Midbrain (tissue), 1 donor: ENCODE measurements around the gene RUVBL2.
A peak's percentile ranks its signal among the peaks of the same experiment; 100 is the strongest.
"Not testable (repeated sequence)": the region's sequence is repeated elsewhere in the genome, so short reads cannot be mapped to it uniquely, and the experiment has no call there.

Source experiments
- DNase-seq: peaks from one replicate; lab custom pipeline; 2025; lab: John Stamatoyannopoulos, UW

Gene RUVBL2

GRCh38 chr19:49018388-49019241 lies 24.9 kb downstream of the RUVBL2 start:
- DNase-seq, result not testable (repeated sequence)

GRCh38 chr19:49019242-49019932 lies 25.7 kb downstream of the RUVBL2 start:
- peak; percentile 12 for DNase-seq

GRCh38 chr19:49020342-49020741 lies 26.7 kb downstream of the RUVBL2 start:
- DNase-seq, result no peak

GRCh38 chr19:49020931-49021895 lies 27.5 kb downstream of the RUVBL2 start:
- DNase-seq, result no peak

GRCh38 chr19:49022116-49022515 lies 28.4 kb downstream of the RUVBL2 start:
- DNase-seq, result no peak

GRCh38 chr19:49024233-49024632 lies 30.5 kb downstream of the RUVBL2 start, which contains the start of gene CGB3:
Gene CGB3 (minus strand): TSS chr19:49024333. CDS start chr19:49023971, 362 bp downstream.
- DNase-seq, result not testable (repeated sequence)

- DNase-seq, result not testable (repeated sequence)
These were observed 31.4 kb downstream of the RUVBL2 start for GRCh38 chr19:49025088-49025487.

- not testable (repeated sequence) for DNase-seq
These were observed 31.9 kb downstream of the RUVBL2 start for GRCh38 chr19:49025599-49025998.

GRCh38 chr19:49028686-49029085 lies 35.0 kb downstream of the RUVBL2 start:
- DNase-seq, result not testable (repeated sequence)

GRCh38 chr19:49029749-49030148 lies 36.1 kb downstream of the RUVBL2 start:
- DNase-seq, result not testable (repeated sequence)

GRCh38 chr19:49030323-49030722 lies 36.6 kb downstream of the RUVBL2 start:
- DNase-seq, result not testable (repeated sequence)

GRCh38 chr19:49031642-49032301 lies 38.1 kb downstream of the RUVBL2 start, which contains the start of gene CGB2:
Gene CGB2 (plus strand): TSS chr19:49031890. CDS start chr19:49032096, 206 bp downstream.
- DNase-seq, result not testable (repeated sequence)

- not testable (repeated sequence) for DNase-seq
These were observed 43.1 kb downstream of the RUVBL2 start, which contains the start of gene CGB1 for GRCh38 chr19:49036815-49037214. Gene CGB1 (minus strand): TSS chr19:49036895. CDS start chr19:49036711, 184 bp downstream.

- DNase-seq, result not testable (repeated sequence)
These were observed 44.4 kb downstream of the RUVBL2 start for GRCh38 chr19:49038111-49038510.

- DNase-seq, result not testable (repeated sequence)
These were observed 45.0 kb downstream of the RUVBL2 start for GRCh38 chr19:49038557-49039276.

- not testable (repeated sequence) for DNase-seq
These were observed 46.0 kb downstream of the RUVBL2 start for GRCh38 chr19:49039736-49040135.

GRCh38 chr19:49042177-49042576 lies 48.5 kb downstream of the RUVBL2 start:
- no peak for DNase-seq

- not testable (repeated sequence) for DNase-seq
These were observed 49.0 kb downstream of the RUVBL2 start for GRCh38 chr19:49042666-49043065.

- DNase-seq, result not testable (repeated sequence)
These were observed 49.9 kb downstream of the RUVBL2 start, which contains the start of gene CGB5 for GRCh38 chr19:49043548-49043947. Gene CGB5 (plus strand): TSS chr19:49043848. CDS start chr19:49044210, 362 bp downstream.

- DNase-seq, result not testable (repeated sequence)
These were observed 55.3 kb downstream of the RUVBL2 start, which contains the start of gene CGB8 for GRCh38 chr19:49049011-49049410. Gene CGB8 (minus strand): TSS chr19:49049111. CDS start chr19:49048739, 372 bp downstream.
